GM19043 (cell line): ENCODE data around the gene BTBD17.
A peak's percentile ranks its signal among the peaks of the same experiment; 100 is the strongest.

Source experiments
- ATAC-seq: cut with Tn5 transposase; IDR thresholded peaks from one replicate; pipeline ENCODE4 v1.9.1; 2021; ENCODE audit warnings: low read depth; ENCODE audit not compliant: unreplicated experiment

Gene BTBD17

GRCh38 chr17:74337834-74338500 is 23.7 kb downstream of the BTBD17 start:
- no peak for ATAC-seq

GRCh38 chr17:74336307-74336706 is 25.4 kb downstream of the BTBD17 start:
- ATAC-seq: no peak

- no peak for ATAC-seq
These were observed 26.1 kb downstream of the BTBD17 start for GRCh38 chr17:74335529-74336062.

DNA sequence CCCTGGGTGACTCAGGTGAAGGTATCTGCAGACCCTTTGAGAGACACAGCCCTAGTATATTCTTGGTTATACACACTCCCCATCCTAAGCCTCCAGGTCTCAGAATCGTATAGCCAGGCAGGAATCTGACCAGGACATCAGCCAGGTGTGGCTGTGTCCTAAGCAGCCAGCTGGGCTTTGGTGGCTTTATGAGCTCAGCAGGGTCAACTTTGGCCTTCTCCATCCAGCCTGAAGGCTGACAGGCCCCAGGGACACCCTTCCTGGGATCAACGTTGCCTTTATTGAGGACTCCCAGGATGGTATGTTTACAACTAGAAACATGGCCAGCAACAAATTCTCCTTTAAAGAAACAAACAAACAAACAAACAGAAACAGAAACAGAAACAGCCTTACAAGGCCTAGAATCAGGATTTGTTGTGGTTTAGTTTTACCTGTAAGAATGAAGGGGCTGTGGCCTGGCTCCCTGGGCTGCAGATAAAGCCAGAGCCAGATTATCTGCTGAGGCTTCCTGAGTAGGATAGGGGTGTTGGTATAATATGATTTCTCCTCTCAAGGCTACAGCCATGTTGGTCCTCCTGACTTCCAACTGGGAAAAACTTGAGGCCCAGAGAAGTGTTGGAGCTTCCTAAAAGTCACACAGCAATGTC is 27.2 kb downstream of the BTBD17 start:
- ATAC-seq: no peak

GRCh38 chr17:74332763-74333283 is 28.8 kb downstream of the BTBD17 start:
- ATAC-seq: no peak

DNA sequence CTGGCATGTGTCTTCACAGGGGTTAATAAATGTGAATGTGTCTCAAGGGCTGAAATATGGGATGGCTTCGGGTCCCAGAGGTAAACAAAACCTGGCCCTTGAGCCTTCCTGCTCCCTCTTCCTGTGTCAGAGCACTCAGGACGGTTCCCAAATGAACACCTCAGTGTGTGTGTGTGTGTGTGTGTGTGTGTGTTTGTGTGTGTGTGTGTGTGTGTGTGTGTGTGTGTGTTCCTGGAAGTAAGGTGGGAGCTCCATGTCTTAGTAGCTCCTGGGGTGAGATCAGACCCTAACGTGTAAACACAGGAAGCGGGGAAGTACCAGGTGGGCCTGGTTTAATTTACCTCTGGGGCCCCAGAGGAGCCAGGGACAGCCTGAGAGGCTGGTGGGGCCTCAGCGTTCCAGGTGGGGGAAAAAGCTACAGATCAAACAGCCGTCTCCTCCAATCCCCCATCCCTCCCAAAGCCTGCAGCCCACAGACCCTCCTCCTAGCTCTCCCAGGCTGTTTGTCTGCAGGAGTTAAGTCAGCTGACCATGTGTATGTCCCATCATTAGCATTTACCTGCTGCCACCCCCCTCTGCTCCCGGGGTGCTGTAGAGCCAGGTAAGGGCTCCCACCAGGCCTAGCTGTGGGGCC is 29.5 kb downstream of the BTBD17 start:
- no peak for ATAC-seq

DNA sequence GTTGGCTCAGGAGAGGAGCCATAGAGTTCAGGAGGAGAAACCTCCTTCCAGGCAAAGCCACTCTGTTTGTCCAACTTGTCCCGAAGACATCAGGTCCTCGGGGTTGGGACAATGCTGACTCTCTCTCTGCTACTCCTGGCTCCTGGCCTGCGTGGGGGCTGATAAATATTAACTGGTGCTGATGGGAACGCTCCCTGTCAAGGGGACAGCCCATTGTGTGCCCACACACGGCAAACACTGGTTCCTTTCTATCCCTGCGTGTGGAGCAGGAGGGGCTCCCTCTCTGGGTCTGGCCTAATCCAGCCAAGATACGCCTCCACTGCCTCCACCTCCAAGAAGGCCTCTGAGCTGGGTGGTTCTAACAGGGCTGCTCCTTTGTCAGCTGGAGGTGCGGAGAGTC is 31.2 kb downstream of the BTBD17 start:
- no peak for ATAC-seq

DNA sequence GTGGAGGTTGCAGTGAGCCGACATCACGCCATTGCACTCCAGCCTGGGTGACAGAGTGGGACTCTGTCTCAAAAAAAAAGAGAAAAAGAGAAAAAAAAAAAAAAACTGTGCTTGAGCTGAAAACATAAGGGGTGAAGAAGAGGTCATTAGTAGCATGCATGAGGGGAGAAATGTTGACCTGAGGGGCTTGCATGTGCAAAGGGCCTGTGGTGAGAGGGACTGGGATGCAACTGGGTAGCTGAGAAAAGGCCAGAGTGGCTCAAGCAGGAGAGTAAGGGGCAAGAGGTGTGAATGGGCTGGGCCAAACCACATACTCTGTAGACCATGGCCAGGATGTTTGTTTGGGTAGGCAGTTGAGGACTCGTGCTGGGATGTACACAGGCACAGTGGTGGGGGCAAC is 32.3 kb downstream of the BTBD17 start:
- ATAC-seq: no peak

DNA sequence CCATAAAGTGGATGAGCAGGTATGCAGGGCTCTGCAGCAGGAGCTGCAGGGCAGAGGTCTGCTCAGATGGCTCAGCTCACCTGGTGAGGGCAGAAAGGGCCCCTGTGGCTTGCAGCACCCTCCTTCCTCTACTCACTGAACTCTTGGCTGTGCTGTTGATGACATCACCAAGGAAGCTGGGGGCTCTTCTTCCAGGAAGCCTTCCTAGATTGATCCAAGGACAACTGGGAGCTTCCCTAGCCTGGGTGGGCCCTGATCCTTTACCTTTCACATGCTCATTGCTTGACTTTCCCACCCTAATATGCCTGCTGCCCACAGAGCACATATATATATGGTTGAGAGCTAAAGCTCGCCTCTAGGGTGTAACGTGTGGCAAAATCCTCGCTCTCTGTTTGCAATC is 33.2 kb downstream of the BTBD17 start:
- ATAC-seq: no peak

DNA sequence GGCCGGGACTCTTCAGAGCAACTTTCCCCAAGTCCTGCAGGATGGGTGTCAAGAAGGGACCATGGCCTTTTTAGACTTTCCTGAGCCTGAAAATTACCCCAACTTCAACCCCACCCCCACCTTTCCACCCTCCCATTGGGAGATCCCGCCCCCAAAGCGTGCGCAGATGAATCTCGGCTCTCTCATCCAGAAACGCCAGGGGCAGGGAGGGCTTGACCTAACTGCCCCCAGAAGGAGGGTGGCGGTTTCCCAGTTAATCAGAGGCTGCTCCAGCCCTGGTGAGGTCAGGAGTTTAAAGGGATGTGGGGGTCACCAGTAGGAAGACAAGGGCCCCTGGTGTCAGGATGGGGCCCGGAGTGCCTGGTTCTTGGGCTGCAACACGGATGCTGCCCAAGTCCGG is 35.2 kb downstream of the BTBD17 start:
- no peak for ATAC-seq

GRCh38 chr17:74325743-74326379 is 35.8 kb downstream of the BTBD17 start, which contains the start of gene KIF19:
Gene KIF19 (plus strand): TSS chr17:74326226. CDS start chr17:74326350, 124 bp downstream.
- ATAC-seq: peak; percentile 74

DNA sequence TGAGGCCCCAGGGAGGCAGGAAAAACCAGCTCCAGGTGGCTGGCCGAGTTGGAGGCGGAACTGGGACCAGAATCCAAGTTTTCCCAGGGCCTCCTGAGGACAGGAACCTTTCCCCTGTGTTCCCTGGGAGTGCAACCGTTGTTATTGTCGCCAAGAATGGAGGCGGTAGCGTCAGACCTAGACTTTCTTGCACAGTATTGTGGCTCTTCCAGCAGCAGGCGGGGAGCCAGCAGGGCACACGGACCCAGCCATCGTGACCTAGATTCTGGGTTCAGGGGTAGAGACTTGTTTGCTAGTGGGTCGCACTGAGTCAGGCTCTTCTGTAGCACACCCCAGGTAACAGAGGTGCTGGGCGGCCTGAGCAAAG is 36.3 kb downstream of the BTBD17 start:
- ATAC-seq: no peak

GRCh38 chr17:74324521-74324920 is 37.1 kb downstream of the BTBD17 start:
- no peak for ATAC-seq

DNA sequence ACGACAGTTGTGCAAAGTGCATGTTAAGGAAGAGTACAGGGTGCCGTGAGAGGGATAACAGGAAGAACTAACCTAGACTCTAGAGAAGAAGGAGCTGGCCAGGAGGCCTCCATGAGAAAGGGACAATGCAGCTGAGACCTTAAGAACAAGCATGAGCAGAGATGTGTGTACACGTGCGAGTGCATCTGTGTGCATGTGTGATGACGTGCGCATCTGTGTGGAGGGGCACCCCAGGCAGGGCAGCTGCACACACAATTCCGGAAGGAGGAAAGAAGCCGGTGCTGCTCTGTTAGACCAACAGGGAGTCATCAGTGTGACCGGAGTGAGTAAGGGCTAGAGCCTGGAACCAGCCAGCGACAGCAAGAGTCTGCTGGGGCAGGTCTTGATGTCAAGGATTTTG is 43.3 kb downstream of the BTBD17 start:
- ATAC-seq: no peak

DNA sequence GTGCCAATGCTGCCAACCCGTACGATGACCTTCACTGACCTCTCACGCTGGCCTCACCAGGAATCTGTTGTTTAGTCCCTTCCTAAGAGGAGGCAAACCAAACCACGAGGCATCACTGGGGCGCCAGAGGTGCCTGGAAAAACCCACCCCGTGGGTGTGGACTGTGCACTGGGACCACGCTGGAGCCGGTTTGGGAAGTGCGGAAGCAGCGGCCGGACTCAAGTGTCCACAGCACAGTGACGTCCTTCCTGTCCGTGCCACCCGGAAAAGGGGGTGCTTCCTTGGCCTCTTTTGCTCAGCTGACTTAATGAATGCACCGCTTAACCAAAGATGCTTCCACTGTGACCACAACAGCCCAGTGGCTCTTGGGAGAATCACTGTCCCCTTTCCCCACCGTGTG is 44.6 kb downstream of the BTBD17 start:
- ATAC-seq: no peak

DNA sequence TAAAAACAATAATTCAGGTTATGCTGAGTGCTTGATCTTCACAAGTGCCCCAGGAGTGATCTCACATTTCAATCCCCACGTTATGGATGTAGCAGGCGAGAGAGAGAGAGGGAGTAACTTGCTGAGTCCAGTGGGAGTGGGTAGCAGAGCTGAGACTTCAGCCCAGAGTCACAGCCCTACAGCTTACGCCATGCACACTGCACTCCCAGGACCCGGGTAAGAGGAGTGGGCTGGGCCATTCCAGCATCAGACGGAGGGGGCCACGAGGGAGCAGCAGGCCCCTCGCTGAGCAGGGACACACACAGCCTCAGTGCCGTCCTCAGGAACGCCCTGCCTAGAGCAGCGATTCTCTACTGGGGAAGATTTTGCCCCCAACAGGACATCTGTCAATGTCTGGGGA is 45.4 kb downstream of the BTBD17 start:
- ATAC-seq: no peak

DNA sequence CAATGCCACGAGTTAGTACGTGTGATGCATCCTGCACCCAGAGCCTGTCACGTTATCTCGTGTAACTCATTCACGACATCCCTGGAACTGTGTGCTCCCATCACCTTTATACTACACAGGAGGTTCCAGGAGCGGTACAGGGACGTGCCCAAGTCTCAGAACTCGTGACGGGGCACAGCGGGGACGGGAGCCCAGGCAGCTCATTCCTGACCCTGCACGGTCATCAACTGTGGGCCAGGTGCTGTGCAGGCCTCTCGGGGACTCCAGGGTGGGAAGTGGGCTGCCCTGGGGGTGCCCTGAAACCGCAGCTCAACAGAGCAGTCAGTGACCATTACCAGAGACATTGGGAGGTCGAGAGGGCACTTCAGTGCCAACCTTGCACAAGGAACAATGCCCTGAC is 46.8 kb downstream of the BTBD17 start:
- ATAC-seq: no peak

GRCh38 chr17:74309902-74310301 is 51.8 kb downstream of the BTBD17 start:
- ATAC-seq: no peak

DNA sequence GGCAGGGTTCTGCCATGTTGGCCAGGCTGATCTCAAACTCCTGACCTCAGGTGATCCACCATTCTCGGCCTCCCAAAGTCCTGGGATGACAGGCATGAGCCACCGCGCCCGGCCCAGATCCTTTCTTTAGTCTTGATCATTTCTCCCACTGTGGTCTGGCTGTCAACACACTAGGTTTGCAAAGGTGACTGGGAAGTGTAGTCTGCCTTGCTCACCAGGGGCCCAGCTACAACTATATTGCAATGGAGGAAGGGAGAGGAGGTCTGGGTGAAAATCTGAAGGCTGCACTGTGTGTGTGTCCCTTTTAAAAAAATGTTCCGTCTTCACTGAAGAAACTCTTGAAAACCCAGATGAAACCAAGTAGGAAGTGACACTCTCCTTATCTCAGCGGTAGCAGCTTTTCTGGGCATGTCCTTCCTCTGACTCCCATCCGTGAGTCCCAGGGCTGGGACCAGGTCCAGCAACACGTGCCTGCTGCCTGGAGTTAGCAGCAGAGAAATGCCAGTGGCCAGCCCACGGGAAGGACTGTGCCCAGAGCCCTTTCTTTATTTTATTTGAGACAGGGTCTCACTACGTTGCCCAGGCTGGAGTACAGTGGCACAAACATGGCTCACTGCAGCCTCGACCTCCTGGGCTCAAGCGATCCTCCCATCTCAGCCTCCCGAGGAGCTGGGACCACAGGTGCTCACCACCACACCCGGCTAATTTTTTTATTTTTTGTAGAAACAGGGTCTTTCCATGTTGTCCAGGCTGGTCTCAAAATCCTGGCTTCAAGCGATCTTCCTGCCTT is 53.5 kb downstream of the BTBD17 start:
- ATAC-seq: no peak
